Right lobe of liver (tissue), 6 donors: ENCODE measurements around the gene PROSER2. TPM values are rescaled to one million over a fixed set of nuclear protein-coding genes. Genes with fewer than 3 reads are reported as not detected.

Experiments
- ATAC-seq, 4 donors: fragments of 200-7000 bp; cut with Tn5 transposase; one replicate each; pipeline ENCODE4 v1.9.1; 2020; ENCODE audit warnings: mild to moderate bottlenecking in 4 of 4, moderate library complexity in 4 of 4
- DNase-seq, 3 donors: peaks; one replicate each; pipeline ENCODE4 v3.0.0-alpha.2; 2020
- H3K27ac ChIP-seq, 3 donors: fragments of 200-600 bp; one replicate each; pipeline ENCODE4 v1.8.0; 2022
- H3K27me3 ChIP-seq, 2 donors: fragments of 200-600 bp; one replicate each; pipeline ENCODE4 v1.8.0; 2022
- H3K36me3 ChIP-seq, 4 donors: fragments of 200-600 bp; sonication (generic) in 1 of 4; one replicate each; pipeline versions ENCODE4 v1.5.1 to v1.8.0; 2017 to 2022; ENCODE audit warnings: control low read depth in 1 of 4
- H3K4me1 ChIP-seq, 4 donors: fragments of 200-600 bp; sonication (generic) in 1 of 4; one replicate each; pipeline versions ENCODE4 v1.5.1 to v1.8.0; 2017 to 2022; ENCODE audit warnings: control low read depth in 1 of 4
- H3K4me3 ChIP-seq, 3 donors: fragments of 200-600 bp; one replicate each; pipeline ENCODE4 v1.8.0; 2022
- H3K9me3 ChIP-seq, 4 donors: fragments of 200-600 bp; sonication (generic) in 1 of 4; one replicate each; pipeline versions ENCODE4 v1.5.1 to v1.8.0; 2017 to 2022; ENCODE audit warnings: control low read depth in 1 of 4
- CTCF ChIP-seq, 4 donors: fragments of 200-600 bp in 3 of 4; fragments of 450-650 bp in 1 of 4; IDR thresholded peaks; one replicate each; pipeline versions ENCODE4 v1.5.1 to v1.8.0; 2016 to 2022; ENCODE audit warnings: antibody characterized with exemption in 4 of 4, mild to moderate bottlenecking in 2 of 4
- POLR2A ChIP-seq: fragments of 450-650 bp; IDR thresholded peaks from one replicate; pipeline ENCODE4 v1.6.1; 2017; ENCODE audit warnings: antibody characterized with exemption, mild to moderate bottlenecking
- WGBS: methylation state at CpG from one replicate; pipeline ENCODE4 v1.1.6; 2018; ENCODE audit warnings: low coverage, low lambda C conversion rate; ENCODE audit not compliant: insufficient coverage; ENCODE audit errors: missing lambda C conversion rate; 5-methylcytosine and 5-hydroxymethylcytosine counted together
- intact Hi-C, 2 donors: fragments of 100-400 bp; cut with DNase I; formaldehyde crosslinking; loops; one replicate each; pipeline versions ENCODE4 v1.11.2 to v1.14.1; 2022
- total RNA-seq, 6 experiments: library from RNA; depleted of rRNA in 2 of 6; stranded (reverse); fragments of >200 nt in 2 of 6; fragmentation: NEBNext Ultra II Directional in 3 of 6; extraction: Animal tissue kit (Norgen Biotek cat#: 25700) in 3 of 6; gene quantifications; one replicate each; pipeline versions ENCODE4 v1.1.0 to v1.2.4, GENCODE V29; 2016 to 2023
- donor health status: DM: no; HTN: yes; CAD: no.
- donor health status: DM: no; HTN: no; CAD: no.
- donor health status: DM: no; HTN: no; CAD: no.
- donor health status: DM: no; HTN: yes; CAD: no.
- donor health status: DM: no; HTN: yes; CAD: no.

PROSER2 gene
- total RNA-seq, 6 experiments from 2014 or later: 24.5 to 65.9 (median 26.8) TPM

- ATAC-seq (no peak), DNase-seq (no peak)
- H3K4me1 ChIP-seq: peaks cover 0 to 15% (median 4%) of the 10 kb centered on the region in 4 donors
- no peaks in the 10 kb centered on the region for H3K36me3 ChIP-seq
- H3K4me3 ChIP-seq: no peak overlapping the region
- no peak for TF ChIP-seq POLR2A
- TF ChIP-seq CTCF (IDR thresholded peaks at IDR 0.05): no peak
- intact Hi-C loops: loop anchor here in 1 of 2 donors (10.0 kb wide), 1 partner anchor 187 kb away; no protein-coding TSS in a partner anchor
- H3K27ac ChIP-seq: no peak overlapping the region
- H3K9me3 ChIP-seq: no peaks in the 10 kb centered on the region
- WGBS: 88% methylated on average over 11 of the region's 12 CpGs
- no peaks in the 10 kb centered on the region for H3K27me3 ChIP-seq
Measured at GRCh38 chr10:11797847-11798633, 25.1 kb upstream of the PROSER2 start.

GRCh38 chr10:11798845-11799735 lies 24.1 kb upstream of the PROSER2 start:
- no peak overlapping the region for H3K4me3 ChIP-seq
- WGBS: 68% methylated on average over 11 of the region's 18 CpGs
- H3K36me3 ChIP-seq: no peaks in the 10 kb centered on the region
- intact Hi-C loops: loop anchor here in 1 of 2 donors (10.0 kb wide), 1 partner anchor 186 kb away; no protein-coding TSS in a partner anchor
- no peaks in the 10 kb centered on the region for H3K27me3 ChIP-seq
- no peak for TF ChIP-seq CTCF (IDR thresholded peaks at IDR 0.05)
- ATAC-seq: peak in 2 of 4 donors; percentile 39 to 45
- peaks cover 0 to 6% (median 2%) of the 10 kb centered on the region in 4 donors for H3K4me1 ChIP-seq
- H3K27ac ChIP-seq: no peak overlapping the region
- DNase-seq: no peak
- H3K9me3 ChIP-seq: no peaks in the 10 kb centered on the region

GRCh38 chr10:11799736-11800080 lies 23.4 kb upstream of the PROSER2 start:
- Histone ChIP-seq H3K9me3 (no peaks in the 10 kb centered on the region), H3K4me1 (peaks cover 0 to under 1% (median 0%) of the 10 kb centered on the region in 4 donors), H3K27ac (no peak overlapping the region), H3K4me3 (no peak overlapping the region), H3K27me3 (no peaks in the 10 kb centered on the region), H3K36me3 (no peaks in the 10 kb centered on the region)
- DNase-seq: no peak
- TF ChIP-seq POLR2A: no peak
- TF ChIP-seq CTCF (IDR thresholded peaks at IDR 0.05): no peak
- intact Hi-C loops: loop anchor here in 1 of 2 donors (10.0 kb wide), 1 partner anchor 185 kb away; no protein-coding TSS in a partner anchor
- WGBS: 57% methylated on average over 2 of the region's 9 CpGs
- no peak for ATAC-seq

- intact Hi-C loops: no loop called here
- WGBS: 90% methylated on average over 6 of the region's 16 CpGs
- TF ChIP-seq CTCF (IDR thresholded peaks at IDR 0.05) (no peak), POLR2A (no peak)
Measured at GRCh38 chr10:11804336-11804735, 18.8 kb upstream of the PROSER2 start.

More at GRCh38 chr10:11804336-11804735, 18.8 kb upstream of the PROSER2 start:
- H3K9me3 ChIP-seq: no peaks in the 10 kb centered on the region
- no peak overlapping the region for H3K27ac ChIP-seq
- H3K27me3 ChIP-seq: no peaks in the 10 kb centered on the region
- ATAC-seq (no peak), DNase-seq (no peak)
- no peaks in the 10 kb centered on the region for H3K36me3 ChIP-seq
- no peaks in the 10 kb centered on the region for H3K4me1 ChIP-seq
- no peak overlapping the region for H3K4me3 ChIP-seq
